ENCODE results near the gene MAP3K7. TPM values are rescaled to one million over a fixed set of nuclear protein-coding genes. Genes with fewer than 3 reads are reported as not detected.

MAP3K7 gene
- total and polyA plus RNA-seq, 4 donors = 5.5 to 17.2 (median 11.5) TPM

DNA sequence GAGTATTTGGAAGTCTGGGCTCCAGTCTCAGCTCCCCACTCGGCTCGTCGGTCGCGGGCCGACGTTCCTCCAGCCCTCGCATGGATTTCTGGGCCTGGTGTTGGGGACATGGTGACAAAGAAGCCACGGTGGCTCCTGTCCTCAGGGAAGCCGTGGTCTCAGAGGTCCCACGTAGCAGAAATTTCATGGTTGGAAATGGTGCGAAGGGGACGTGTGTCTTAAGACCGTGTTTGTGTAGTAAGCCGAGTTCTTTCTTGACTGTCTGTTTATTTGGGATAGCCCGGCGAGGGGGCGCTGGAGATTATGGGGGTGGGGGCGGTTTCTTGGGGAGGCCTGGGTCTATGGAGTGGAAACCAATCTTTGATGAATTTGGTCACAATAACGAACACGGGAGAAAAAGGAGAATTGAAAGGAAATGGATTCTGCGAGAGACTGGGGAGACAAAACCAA, 23.5 kb upstream of the MAP3K7 start:
- TF ChIP-seq ZBTB33 (IDR thresholded peaks at IDR 0.05) = no peak
- no peak for DNase-seq (ENCODE audit: low spot score)
- Histone ChIP-seq H3K9ac (ENCODE audit: low read depth in 1 of 2, low read length in 2 of 2) (no peak overlapping the region), H3K36me3 (ENCODE audit: control insufficient read depth in 4 of 4, insufficient read depth in 3 of 4, low read depth in 1 of 4, low read length in 3 of 4) (no peaks in the 10 kb centered on the region), H3K27me3 (ENCODE audit: control insufficient read depth in 4 of 4, insufficient read depth in 4 of 4, low read length in 3 of 4) (peaks cover 0 to 5% (median 0%) of the 10 kb centered on the region in 4 donors), H3K9me3 (ENCODE audit: control insufficient read depth in 4 of 4, low read length in 3 of 4) (no peaks in the 10 kb centered on the region), H3K27ac (ENCODE audit: low read depth in 1 of 2, low read length in 2 of 2) (peak overlapping the region in 1 of 2 donors; percentile 18), H3K4me3 (ENCODE audit: low read depth in 1 of 3, low read length in 3 of 3) (peak overlapping the region in 2 of 3 donors; percentile 49 to 51), H3K4me1 (ENCODE audit: control insufficient read depth in 4 of 4, insufficient read depth in 4 of 4, low read length in 3 of 4) (peaks cover 0 to 12% (median 11%) of the 10 kb centered on the region in 4 donors)
- 8% methylated on average over 22 of the region's 22 CpGs for WGBS

GRCh38 chr6:90605749-90606340, 19.0 kb upstream of the MAP3K7 start:
- no peak for DNase-seq (ENCODE audit: low spot score)
- H3K36me3 ChIP-seq (ENCODE audit: control insufficient read depth in 4 of 4, insufficient read depth in 3 of 4, low read depth in 1 of 4, low read length in 3 of 4) = no peaks in the 10 kb centered on the region
- H3K27ac ChIP-seq (ENCODE audit: low read depth in 1 of 2, low read length in 2 of 2) = no peak overlapping the region
- H3K9ac ChIP-seq (ENCODE audit: low read depth in 1 of 2, low read length in 2 of 2) = no peak overlapping the region
- no peak overlapping the region for H3K4me3 ChIP-seq (ENCODE audit: low read depth in 1 of 3, low read length in 3 of 3)
- 25% methylated on average over 1 of the region's 1 CpG for WGBS
- H3K27me3 ChIP-seq (ENCODE audit: control insufficient read depth in 4 of 4, insufficient read depth in 4 of 4, low read length in 3 of 4) = peaks cover 0 to 9% (median 0%) of the 10 kb centered on the region in 4 donors
- no peaks in the 10 kb centered on the region for H3K9me3 ChIP-seq (ENCODE audit: control insufficient read depth in 4 of 4, low read length in 3 of 4)
- TF ChIP-seq HNF4A (conservative IDR thresholded peaks at IDR 0.05) = no peak
- no peak for TF ChIP-seq ZBTB33 (IDR thresholded peaks at IDR 0.05)
- TF ChIP-seq FOXA1 (IDR thresholded peaks at IDR 0.05) = no peak
- TF ChIP-seq RXRA (IDR thresholded peaks at IDR 0.05) = no peak
- no peak for TF ChIP-seq RAD21 (IDR thresholded peaks at IDR 0.05)
- no peak for TF ChIP-seq TAF1 (conservative IDR thresholded peaks at IDR 0.05)
- TF ChIP-seq, protein P1, sequence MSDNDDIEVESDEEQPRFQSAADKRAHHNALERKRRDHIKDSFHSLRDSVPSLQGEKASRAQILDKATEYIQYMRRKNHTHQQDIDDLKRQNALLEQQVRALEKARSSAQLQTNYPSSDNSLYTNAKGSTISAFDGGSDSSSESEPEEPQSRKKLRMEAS (IDR thresholded peaks at IDR 0.05) = no peak
- TF ChIP-seq NR2F2 (IDR thresholded peaks at IDR 0.05) = no peak
- TF ChIP-seq, protein P2, sequence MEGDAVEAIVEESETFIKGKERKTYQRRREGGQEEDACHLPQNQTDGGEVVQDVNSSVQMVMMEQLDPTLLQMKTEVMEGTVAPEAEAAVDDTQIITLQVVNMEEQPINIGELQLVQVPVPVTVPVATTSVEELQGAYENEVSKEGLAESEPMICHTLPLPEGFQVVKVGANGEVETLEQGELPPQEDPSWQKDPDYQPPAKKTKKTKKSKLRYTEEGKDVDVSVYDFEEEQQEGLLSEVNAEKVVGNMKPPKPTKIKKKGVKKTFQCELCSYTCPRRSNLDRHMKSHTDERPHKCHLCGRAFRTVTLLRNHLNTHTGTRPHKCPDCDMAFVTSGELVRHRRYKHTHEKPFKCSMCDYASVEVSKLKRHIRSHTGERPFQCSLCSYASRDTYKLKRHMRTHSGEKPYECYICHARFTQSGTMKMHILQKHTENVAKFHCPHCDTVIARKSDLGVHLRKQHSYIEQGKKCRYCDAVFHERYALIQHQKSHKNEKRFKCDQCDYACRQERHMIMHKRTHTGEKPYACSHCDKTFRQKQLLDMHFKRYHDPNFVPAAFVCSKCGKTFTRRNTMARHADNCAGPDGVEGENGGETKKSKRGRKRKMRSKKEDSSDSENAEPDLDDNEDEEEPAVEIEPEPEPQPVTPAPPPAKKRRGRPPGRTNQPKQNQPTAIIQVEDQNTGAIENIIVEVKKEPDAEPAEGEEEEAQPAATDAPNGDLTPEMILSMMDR (IDR thresholded peaks at IDR 0.05; ENCODE audit: low read depth, low read length, missing input control) = no peak
- no peak for TF ChIP-seq YY1 (IDR thresholded peaks at IDR 0.05)
- TF ChIP-seq HNF4G (IDR thresholded peaks at IDR 0.05) = no peak
- no peak for TF ChIP-seq ATF3 (IDR thresholded peaks at IDR 0.05)
- no peak for TF ChIP-seq EGR1 (IDR thresholded peaks at IDR 0.05; ENCODE audit: low read depth in 2 of 2)
- TF ChIP-seq FOXA2 (IDR thresholded peaks at IDR 0.05) = no peak
- TF ChIP-seq GABPA (IDR thresholded peaks at IDR 0.05 in 1 of 2, conservative IDR thresholded peaks at IDR 0.05 in 1 of 2) = no peak
- TF ChIP-seq JUND (IDR thresholded peaks at IDR 0.05) = no peak
- no peak for TF ChIP-seq SP1 (IDR thresholded peaks at IDR 0.05)
- no peak for TF ChIP-seq REST (IDR thresholded peaks at IDR 0.05)
- H3K4me1 ChIP-seq (ENCODE audit: control insufficient read depth in 4 of 4, insufficient read depth in 4 of 4, low read length in 3 of 4) = peaks cover 0 to 4% (median 3%) of the 10 kb centered on the region in 4 donors

All from liver (tissue), 9 donors.